ENCODE measurements around the gene PTPRN2. TPM values are rescaled to one million over a fixed set of nuclear protein-coding genes. Genes with fewer than 3 reads are reported as not detected.

Gene PTPRN2
- total and polyA plus RNA-seq, 2 of the 8 experiments (the other 6 are each of a cell fraction or from before 2014, with no cell fraction given): 2.6 to 4.5 TPM

DNA sequence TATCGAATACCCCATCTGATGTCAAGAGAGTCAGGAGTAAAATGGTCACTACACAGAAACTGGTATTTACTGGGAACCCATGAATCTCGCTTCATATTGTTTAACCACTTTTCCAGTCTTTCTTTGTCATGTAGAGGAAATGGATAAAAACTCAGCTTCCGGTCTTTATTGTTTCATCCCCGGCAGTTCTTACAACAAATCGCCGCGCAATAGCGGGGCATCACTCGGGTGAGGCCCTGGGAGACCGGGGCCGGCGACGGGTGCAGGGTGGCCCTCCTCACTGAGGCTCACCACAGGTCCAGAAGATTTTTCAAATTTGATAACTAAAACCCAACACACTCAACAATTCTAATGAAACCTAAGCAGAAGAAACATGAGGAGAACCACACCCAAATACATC lies 35.6 kb upstream of the PTPRN2 start:
- Histone ChIP-seq H3K23me2 (ENCODE audit: low read depth, low read length) (no peaks in the 10 kb centered on the region), H2BK120ac (replicated peaks; ENCODE audit: low read depth, low read length) (no peak overlapping the region), H2BK20ac (ENCODE audit: low read length) (no peak overlapping the region), H4K91ac (replicated peaks; ENCODE audit: insufficient read length, low read length) (no peak overlapping the region), H4K8ac (ENCODE audit: extremely low read depth, insufficient read depth, low read length) (no peak overlapping the region), H3K9ac (replicated peaks in 1 of 4; ENCODE audit: extremely low read depth in 1 of 4, low read depth in 3 of 4, low read length in 3 of 4) (no peak overlapping the region), H2BK12ac (ENCODE audit: low read depth, low read length) (no peak overlapping the region), H3K23ac (ENCODE audit: insufficient read length) (no peak overlapping the region), H3K4me3 (ENCODE audit: extremely low read depth in 1 of 4, insufficient read depth in 2 of 4, low read depth in 3 of 4, low read length in 4 of 4) (no peak overlapping the region), H2AFZ (ENCODE audit: low read length) (no peak overlapping the region), H4K20me1 (replicated peaks in 1 of 2; ENCODE audit: control insufficient read depth in 1 of 2, insufficient read depth in 2 of 2, low read length in 2 of 2) (no peaks in the 10 kb centered on the region), H3K14ac (ENCODE audit: insufficient read length) (no peak overlapping the region), H3K27ac (ENCODE audit: low read depth, low read length) (no peak overlapping the region), H3K79me2 (ENCODE audit: control insufficient read depth in 1 of 2, insufficient read depth in 2 of 2, low read length in 2 of 2) (no peaks in the 10 kb centered on the region), H2BK5ac (ENCODE audit: low read depth, low read length) (no peak overlapping the region), H3K4ac (replicated peaks; ENCODE audit: insufficient read length, low read depth, low read length) (no peak overlapping the region), H3K56ac (replicated peaks; ENCODE audit: insufficient read length, low read depth, low read length) (no peak overlapping the region), H3K79me1 (ENCODE audit: low read depth, low read length) (no peaks in the 10 kb centered on the region), H3K18ac (ENCODE audit: extremely low read depth, low read length) (no peak overlapping the region), H3K27me3 (replicated peaks in 1 of 4; ENCODE audit: control insufficient read depth in 3 of 4, extremely low read depth in 1 of 4, insufficient read depth in 3 of 4, low read length in 3 of 4) (no peaks in the 10 kb centered on the region), H3K4me1 (replicated peaks in 1 of 4; ENCODE audit: control insufficient read depth in 3 of 4, insufficient read depth in 4 of 4, low read length in 3 of 4) (peaks cover 0 to 2% (median under 1%) of the 10 kb centered on the region in 4 experiments; a peak in 2 of 7 replicates), H2BK15ac (ENCODE audit: low read length) (no peak overlapping the region), H3K9me3 (ENCODE audit: insufficient read depth in 2 of 2, low read depth in 1 of 2, low read length in 1 of 2) (no peaks in the 10 kb centered on the region), H3K4me2 (ENCODE audit: insufficient read depth in 1 of 2, low read depth in 2 of 2, low read length in 2 of 2) (no peak overlapping the region), H2AK5ac (ENCODE audit: low read depth, low read length) (no peak overlapping the region), H3K36me3 (ENCODE audit: control insufficient read depth in 2 of 4, insufficient read depth in 4 of 4, low read length in 3 of 4) (peaks cover 0 to 12% (median 5%) of the 10 kb centered on the region in 4 experiments; a peak in 6 of 8 replicates), H4K5ac (ENCODE audit: insufficient read length, low read depth, low read length) (no peak overlapping the region)
- CTCF ChIA-PET (ENCODE audit: partially characterized antibody): no interaction called here
- POLR2A ChIA-PET (ENCODE audit: partially characterized antibody): interaction anchor here (0.6 kb wide), 1 partner anchor 35 kb away, joined by 3 read pairs; no protein-coding TSS in a partner anchor
- no peak for FAIRE-seq
- WGBS, 2 experiments (ENCODE audit: extremely low coverage in 1 of 2, insufficient coverage in 1 of 2, insufficient read length in 1 of 2, insufficient replicate concordance in 2 of 2, low coverage in 1 of 2, low lambda C conversion rate in 2 of 2, missing lambda C conversion rate in 1 of 2): 99% methylated on average over 13 of the region's 13 CpGs; no CpG with 5 or more reads in 1 of the 2 experiments
- DNase-seq (ENCODE audit: low read depth in 1 of 2, low spot score in 2 of 2): no peak
- TF ChIP-seq ATF3 (IDR thresholded peaks at IDR 0.05; ENCODE audit: insufficient read depth, low read depth, low read length): no peak
- TF ChIP-seq MAFK (IDR thresholded peaks at IDR 0.05; ENCODE audit: low read depth, low read length): no peak
- no peak for TF ChIP-seq SIRT6 (IDR thresholded peaks at IDR 0.05; ENCODE audit: low read length)
- TF ChIP-seq RXRA (IDR thresholded peaks at IDR 0.05; ENCODE audit: insufficient read depth, low read depth, low read length): no peak
- TF ChIP-seq TBP (IDR thresholded peaks at IDR 0.05; ENCODE audit: low read depth, low read length): no peak
- TF ChIP-seq FOSL1 (IDR thresholded peaks at IDR 0.05; ENCODE audit: insufficient read depth, low read depth, low read length): no peak
- TF ChIP-seq NRF1 (IDR thresholded peaks at IDR 0.05; ENCODE audit: low read depth, low read length): no peak
- TF ChIP-seq SP2 (IDR thresholded peaks at IDR 0.05; ENCODE audit: low read length): no peak
- TF ChIP-seq RBBP5 (IDR thresholded peaks at IDR 0.05; ENCODE audit: borderline replicate concordance, low read depth, low read length): no peak
- TF ChIP-seq, protein P1, sequence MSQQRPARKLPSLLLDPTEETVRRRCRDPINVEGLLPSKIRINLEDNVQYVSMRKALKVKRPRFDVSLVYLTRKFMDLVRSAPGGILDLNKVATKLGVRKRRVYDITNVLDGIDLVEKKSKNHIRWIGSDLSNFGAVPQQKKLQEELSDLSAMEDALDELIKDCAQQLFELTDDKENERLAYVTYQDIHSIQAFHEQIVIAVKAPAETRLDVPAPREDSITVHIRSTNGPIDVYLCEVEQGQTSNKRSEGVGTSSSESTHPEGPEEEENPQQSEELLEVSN (IDR thresholded peaks at IDR 0.05): no peak
- no peak for TF ChIP-seq SIX5 (IDR thresholded peaks at IDR 0.05; ENCODE audit: low read depth, low read length)
- TF ChIP-seq ASH2L (IDR thresholded peaks at IDR 0.05; ENCODE audit: low read length): no peak
- TF ChIP-seq EZH2 (IDR thresholded peaks at IDR 0.05; ENCODE audit: low read depth, low read length, severe bottlenecking): no peak
- no peak for TF ChIP-seq PHF8 (conservative IDR thresholded peaks at IDR 0.05; ENCODE audit: low read depth, low read length)

All from H1 (cell line).